Measurements from ENCODE around the gene LYVE1.
A peak's percentile ranks its signal among the peaks of the same experiment; 100 is the strongest.

LYVE1 gene

GRCh38 chr11:10561043-10561818, 7.2 kb downstream of the LYVE1 start:
- Mint-ChIP-seq H3K4me1 (ENCODE audit: low read depth) (no peaks in the 10 kb centered on the region), H3K27ac (no peak overlapping the region), H3K27me3 (ENCODE audit: low read depth) (peaks cover 9% of the 10 kb centered on the region), H3K9me3 (no peaks in the 10 kb centered on the region), H3K36me3 (ENCODE audit: low read depth) (no peaks in the 10 kb centered on the region), H3K4me3 (no peak overlapping the region)
- no peak for DNase-seq (ENCODE audit: low spot score)

- no peak for DNase-seq (ENCODE audit: low spot score)
- Mint-ChIP-seq H3K36me3 (ENCODE audit: low read depth) (no peaks in the 10 kb centered on the region), H3K4me1 (ENCODE audit: low read depth) (no peaks in the 10 kb centered on the region), H3K4me3 (no peak overlapping the region), H3K27ac (no peak overlapping the region), H3K27me3 (ENCODE audit: low read depth) (peaks cover 13% of the 10 kb centered on the region), H3K9me3 (no peaks in the 10 kb centered on the region)
Measured at GRCh38 chr11:10558288-10558687, 10.2 kb downstream of the LYVE1 start.

- Mint-ChIP-seq H3K36me3 (ENCODE audit: low read depth) (no peaks in the 10 kb centered on the region), H3K27ac (no peak overlapping the region), H3K4me3 (no peak overlapping the region), H3K27me3 (ENCODE audit: low read depth) (peaks cover 15% of the 10 kb centered on the region), H3K9me3 (peaks cover 4% of the 10 kb centered on the region), H3K4me1 (ENCODE audit: low read depth) (no peaks in the 10 kb centered on the region)
- no peak for DNase-seq (ENCODE audit: low spot score)
Measured at GRCh38 chr11:10556590-10556989, 11.9 kb downstream of the LYVE1 start.

- H3K27ac Mint-ChIP-seq: no peak overlapping the region
- H3K9me3 Mint-ChIP-seq: peaks cover 4% of the 10 kb centered on the region
- no peak overlapping the region for H3K4me3 Mint-ChIP-seq
- H3K36me3 Mint-ChIP-seq (ENCODE audit: low read depth): no peaks in the 10 kb centered on the region
- DNase-seq (ENCODE audit: low spot score): no peak
- H3K4me1 Mint-ChIP-seq (ENCODE audit: low read depth): no peaks in the 10 kb centered on the region
- peaks cover 13% of the 10 kb centered on the region for H3K27me3 Mint-ChIP-seq (ENCODE audit: low read depth)
Measured at GRCh38 chr11:10551845-10552352, 16.6 kb downstream of the LYVE1 start.

- H3K27ac Mint-ChIP-seq: no peak overlapping the region
Measured at GRCh38 chr11:10551290-10551592, 17.2 kb downstream of the LYVE1 start.

GRCh38 chr11:10550503-10551289, 17.8 kb downstream of the LYVE1 start:
- Mint-ChIP-seq H3K9me3 (peaks cover 4% of the 10 kb centered on the region), H3K4me3 (no peak overlapping the region), H3K36me3 (ENCODE audit: low read depth) (no peaks in the 10 kb centered on the region), H3K27me3 (ENCODE audit: low read depth) (peaks cover 7% of the 10 kb centered on the region), H3K27ac (no peak overlapping the region), H3K4me1 (ENCODE audit: low read depth) (no peaks in the 10 kb centered on the region)
- DNase-seq (ENCODE audit: low spot score): no peak

More at GRCh38 chr11:10551290-10551592, 17.2 kb downstream of the LYVE1 start:
- Mint-ChIP-seq H3K4me1 (ENCODE audit: low read depth) (no peaks in the 10 kb centered on the region), H3K9me3 (peaks cover 4% of the 10 kb centered on the region), H3K27me3 (ENCODE audit: low read depth) (peaks cover 9% of the 10 kb centered on the region), H3K36me3 (ENCODE audit: low read depth) (no peaks in the 10 kb centered on the region), H3K4me3 (no peak overlapping the region)
- DNase-seq (ENCODE audit: low spot score): no peak

GRCh38 chr11:10544491-10545465, 23.7 kb downstream of the LYVE1 start:
- Mint-ChIP-seq H3K9me3 (no peaks in the 10 kb centered on the region), H3K4me1 (ENCODE audit: low read depth) (peaks cover 8% of the 10 kb centered on the region), H3K27me3 (ENCODE audit: low read depth) (peaks cover 5% of the 10 kb centered on the region), H3K4me3 (no peak overlapping the region), H3K27ac (no peak overlapping the region), H3K36me3 (ENCODE audit: low read depth) (no peaks in the 10 kb centered on the region)
- DNase-seq (ENCODE audit: low spot score): no peak

GRCh38 chr11:10543782-10544181, 24.7 kb downstream of the LYVE1 start:
- Mint-ChIP-seq H3K36me3 (ENCODE audit: low read depth) (no peaks in the 10 kb centered on the region), H3K4me3 (no peak overlapping the region), H3K27me3 (ENCODE audit: low read depth) (peaks cover 5% of the 10 kb centered on the region), H3K9me3 (no peaks in the 10 kb centered on the region), H3K27ac (no peak overlapping the region), H3K4me1 (ENCODE audit: low read depth) (peaks cover 11% of the 10 kb centered on the region)
- DNase-seq (ENCODE audit: low spot score): no peak

- H3K36me3 Mint-ChIP-seq (ENCODE audit: low read depth): no peaks in the 10 kb centered on the region
- DNase-seq (ENCODE audit: low spot score): no peak
- H3K27ac Mint-ChIP-seq: no peak overlapping the region
- H3K9me3 Mint-ChIP-seq: no peaks in the 10 kb centered on the region
- peaks cover 11% of the 10 kb centered on the region for H3K4me1 Mint-ChIP-seq (ENCODE audit: low read depth)
- H3K4me3 Mint-ChIP-seq: no peak overlapping the region
- H3K27me3 Mint-ChIP-seq (ENCODE audit: low read depth): peaks cover 2% of the 10 kb centered on the region
Measured at GRCh38 chr11:10542776-10543175, 25.7 kb downstream of the LYVE1 start.

GRCh38 chr11:10541561-10541930, 26.9 kb downstream of the LYVE1 start:
- Mint-ChIP-seq H3K9me3 (no peaks in the 10 kb centered on the region), H3K27me3 (ENCODE audit: low read depth) (peaks cover 2% of the 10 kb centered on the region), H3K4me1 (ENCODE audit: low read depth) (peaks cover 11% of the 10 kb centered on the region), H3K27ac (peak overlapping the region; percentile 67), H3K4me3 (peak overlapping the region; percentile 91), H3K36me3 (ENCODE audit: low read depth) (no peaks in the 10 kb centered on the region)
- no peak for DNase-seq (ENCODE audit: low spot score)

GRCh38 chr11:10540915-10541560, 27.4 kb downstream of the LYVE1 start, which contains the start of gene RNF141:
Gene RNF141, minus strand, starts transcription at chr11:10541187. Its CDS starts 7,029 bp downstream, at chr11:10534158.
- peak; percentile 97 for DNase-seq (ENCODE audit: low spot score)
- peaks cover 16% of the 10 kb centered on the region for H3K4me1 Mint-ChIP-seq (ENCODE audit: low read depth)

GRCh38 chr11:10540546-10540914, 27.9 kb downstream of the LYVE1 start:
- H3K27me3 Mint-ChIP-seq (ENCODE audit: low read depth): peaks cover 2% of the 10 kb centered on the region
- DNase-seq (ENCODE audit: low spot score): no peak
- H3K4me3 Mint-ChIP-seq: peak overlapping the region; percentile 91
- H3K36me3 Mint-ChIP-seq (ENCODE audit: low read depth): no peaks in the 10 kb centered on the region
- peaks cover 19% of the 10 kb centered on the region for H3K4me1 Mint-ChIP-seq (ENCODE audit: low read depth)
- H3K9me3 Mint-ChIP-seq: no peaks in the 10 kb centered on the region
- H3K27ac Mint-ChIP-seq: peak overlapping the region; percentile 79

More at GRCh38 chr11:10540915-10541560, 27.4 kb downstream of the LYVE1 start, which contains the start of gene RNF141:
- Mint-ChIP-seq H3K27me3 (ENCODE audit: low read depth) (peaks cover 2% of the 10 kb centered on the region), H3K4me3 (peak within 1 kb of the TSS; percentile 91), H3K9me3 (no peaks in the 10 kb centered on the region), H3K36me3 (ENCODE audit: low read depth) (no peaks in the 10 kb centered on the region), H3K27ac (peak within 1 kb of the TSS; percentile 79)

GRCh38 chr11:10539339-10539738, 29.1 kb downstream of the LYVE1 start:
- H3K9me3 Mint-ChIP-seq: no peaks in the 10 kb centered on the region
- H3K27me3 Mint-ChIP-seq (ENCODE audit: low read depth): peaks cover 2% of the 10 kb centered on the region
- H3K36me3 Mint-ChIP-seq (ENCODE audit: low read depth): no peaks in the 10 kb centered on the region
- H3K27ac Mint-ChIP-seq: no peak overlapping the region
- H3K4me1 Mint-ChIP-seq (ENCODE audit: low read depth): peaks cover 19% of the 10 kb centered on the region
- H3K4me3 Mint-ChIP-seq: peak overlapping the region; percentile 91
- DNase-seq (ENCODE audit: low spot score): no peak
